ENCODE results near the gene EXOC6B.

Gene EXOC6B

GRCh38 chr2:72841462-72842125 is 15.8 kb upstream of the EXOC6B start:
- Histone ChIP-seq H3K27ac (ENCODE audit: extremely low read depth, low read depth, low read length) (no peak overlapping the region), H3K4me3 (ENCODE audit: low read depth, low read length) (no peak overlapping the region), H3K36me3 (ENCODE audit: control insufficient read depth in 2 of 2, insufficient read depth in 1 of 2, low read length in 2 of 2) (no peaks in the 10 kb centered on the region), H3K9me3 (ENCODE audit: control insufficient read depth, insufficient read depth, low read depth, low read length) (no peaks in the 10 kb centered on the region), H3K4me1 (ENCODE audit: control insufficient read depth, insufficient read depth, low read length) (no peaks in the 10 kb centered on the region)
- ChIA-PET POLR2A (no interaction called here), CTCF (interaction anchor here (0.7 to 2.4 kb wide), 6 partner anchors 9 to 259 kb away, joined by 3 to 12 read pairs (median 6); partner anchors contain the start of gene SPR)
- TF ChIP-seq KLF8 (tag by site-specific recombination; IDR thresholded peaks at IDR 0.05) (0 out of 2 replicates have a peak, but pooled peaks have one; percentile 33), ZNF558 (tag by site-specific recombination; IDR thresholded peaks at IDR 0.05) (0 out of 2 replicates have a peak, but pooled peaks have one; percentile 16), ZBTB49 (tag by site-specific recombination; IDR thresholded peaks at IDR 0.05; ENCODE audit: low read depth) (no peak), ZNF600 (tag by site-specific recombination; IDR thresholded peaks at IDR 0.05) (0 out of 2 replicates have a peak, but pooled peaks have one; percentile 27), ZBTB17 (tag by site-specific recombination; IDR thresholded peaks at IDR 0.05) (peak; percentile 82), ZNF239 (tag by site-specific recombination; IDR thresholded peaks at IDR 0.05) (no peak), REST (tag by site-specific recombination; IDR thresholded peaks at IDR 0.05) (peak; percentile 87), KLF9 (tag by site-specific recombination; IDR thresholded peaks at IDR 0.05; ENCODE audit: low read depth) (no peak), ZNF394 (tag by site-specific recombination; IDR thresholded peaks at IDR 0.05; ENCODE audit: borderline replicate concordance) (peak; percentile 28; the same call in 1 of the 2 replicates), ZNF629 (tag by site-specific recombination; IDR thresholded peaks at IDR 0.05) (peak; percentile 89), ZNF202 (tag by site-specific recombination; IDR thresholded peaks at IDR 0.05; ENCODE audit: borderline replicate concordance) (no peak), ZBTB21 (tag by site-specific recombination; IDR thresholded peaks at IDR 0.05) (peak; percentile 77), ZNF366 (tag by site-specific recombination; conservative IDR thresholded peaks at IDR 0.05) (peak; percentile 48), ZNF335 (tag by site-specific recombination; conservative IDR thresholded peaks at IDR 0.05) (peak; percentile 70), ZNF121 (tag by site-specific recombination; IDR thresholded peaks at IDR 0.05) (no peak), ATF2 (tag by site-specific recombination; IDR thresholded peaks at IDR 0.05; ENCODE audit: low read depth) (peak; percentile 80), PRDM10 (tag by site-specific recombination; IDR thresholded peaks at IDR 0.05) (0 out of 2 replicates have a peak, but pooled peaks have one; percentile 11), ZNF645 (tag by site-specific recombination; IDR thresholded peaks at IDR 0.05) (no peak), GLIS1 (tag by site-specific recombination; IDR thresholded peaks at IDR 0.05) (peak; percentile 97), OSR2 (tag by site-specific recombination; IDR thresholded peaks at IDR 0.05) (no peak), ZNF302 (tag by site-specific recombination; IDR thresholded peaks at IDR 0.05; ENCODE audit: low read depth) (no peak), ZBTB48 (tag by site-specific recombination; IDR thresholded peaks at IDR 0.05) (peak; percentile 79), SP7 (tag by site-specific recombination; IDR thresholded peaks at IDR 0.05) (peak; percentile 59)
